ENCODE results near the gene DAPK1. TPM values are rescaled to one million over a fixed set of nuclear protein-coding genes. Genes with fewer than 3 reads are reported as not detected.
A peak's percentile ranks its signal among the peaks of the same experiment; 100 is the strongest.

DAPK1 gene
- polyA plus RNA-seq, 1 of the 3 experiments (the other 2 are of a cell fraction) = 0.61 TPM

DNA sequence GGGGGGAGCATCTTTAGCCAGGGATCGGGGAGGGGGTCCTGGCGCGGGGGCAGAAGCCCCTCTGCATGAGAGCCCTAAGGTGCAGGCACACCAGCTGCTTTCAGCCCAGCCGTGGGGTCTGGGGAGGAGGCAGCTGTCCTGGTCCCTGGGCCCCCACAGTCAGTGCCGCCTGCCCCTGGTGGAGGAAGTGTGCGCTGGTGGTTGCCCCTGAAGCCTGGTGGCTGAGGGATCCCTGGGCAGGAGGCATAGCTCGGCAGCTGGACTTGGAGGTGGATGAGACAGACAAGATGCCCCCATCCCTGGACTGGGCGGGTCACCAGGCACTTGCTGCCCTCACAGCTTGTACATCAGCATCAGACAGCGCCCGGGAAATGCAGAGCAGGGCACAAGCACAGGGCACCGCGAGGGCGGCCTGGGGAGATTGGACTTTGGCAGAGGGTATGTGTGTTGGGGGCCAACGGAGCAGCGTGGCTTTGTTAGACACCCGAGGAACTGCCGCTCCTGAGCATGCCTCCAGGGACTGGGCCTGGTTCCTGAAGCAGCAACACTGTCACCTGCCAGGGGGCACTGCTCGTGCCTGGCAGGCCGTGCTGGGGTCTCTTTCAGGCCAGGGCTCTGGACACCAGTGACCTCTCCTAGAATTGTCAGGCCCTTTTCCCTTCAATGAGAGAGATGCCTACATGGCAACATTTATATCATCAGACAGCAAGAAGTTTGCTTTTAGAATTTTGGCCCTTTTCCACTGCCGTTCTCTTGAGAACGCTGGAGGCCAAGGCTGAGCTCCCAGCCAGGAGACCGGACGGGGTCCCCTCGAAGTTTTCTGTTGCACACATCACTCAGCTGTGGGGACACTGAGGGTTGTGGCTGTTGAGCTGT is 186.3 kb downstream of the DAPK1 start (continued):
- TF ChIP-seq, protein P1, sequence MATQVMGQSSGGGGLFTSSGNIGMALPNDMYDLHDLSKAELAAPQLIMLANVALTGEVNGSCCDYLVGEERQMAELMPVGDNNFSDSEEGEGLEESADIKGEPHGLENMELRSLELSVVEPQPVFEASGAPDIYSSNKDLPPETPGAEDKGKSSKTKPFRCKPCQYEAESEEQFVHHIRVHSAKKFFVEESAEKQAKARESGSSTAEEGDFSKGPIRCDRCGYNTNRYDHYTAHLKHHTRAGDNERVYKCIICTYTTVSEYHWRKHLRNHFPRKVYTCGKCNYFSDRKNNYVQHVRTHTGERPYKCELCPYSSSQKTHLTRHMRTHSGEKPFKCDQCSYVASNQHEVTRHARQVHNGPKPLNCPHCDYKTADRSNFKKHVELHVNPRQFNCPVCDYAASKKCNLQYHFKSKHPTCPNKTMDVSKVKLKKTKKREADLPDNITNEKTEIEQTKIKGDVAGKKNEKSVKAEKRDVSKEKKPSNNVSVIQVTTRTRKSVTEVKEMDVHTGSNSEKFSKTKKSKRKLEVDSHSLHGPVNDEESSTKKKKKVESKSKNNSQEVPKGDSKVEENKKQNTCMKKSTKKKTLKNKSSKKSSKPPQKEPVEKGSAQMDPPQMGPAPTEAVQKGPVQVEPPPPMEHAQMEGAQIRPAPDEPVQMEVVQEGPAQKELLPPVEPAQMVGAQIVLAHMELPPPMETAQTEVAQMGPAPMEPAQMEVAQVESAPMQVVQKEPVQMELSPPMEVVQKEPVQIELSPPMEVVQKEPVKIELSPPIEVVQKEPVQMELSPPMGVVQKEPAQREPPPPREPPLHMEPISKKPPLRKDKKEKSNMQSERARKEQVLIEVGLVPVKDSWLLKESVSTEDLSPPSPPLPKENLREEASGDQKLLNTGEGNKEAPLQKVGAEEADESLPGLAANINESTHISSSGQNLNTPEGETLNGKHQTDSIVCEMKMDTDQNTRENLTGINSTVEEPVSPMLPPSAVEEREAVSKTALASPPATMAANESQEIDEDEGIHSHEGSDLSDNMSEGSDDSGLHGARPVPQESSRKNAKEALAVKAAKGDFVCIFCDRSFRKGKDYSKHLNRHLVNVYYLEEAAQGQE (IDR thresholded peaks at IDR 0.05; ENCODE audit: low read depth, low read length) = no peak
- TF ChIP-seq MXI1 (IDR thresholded peaks at IDR 0.05; ENCODE audit: low read depth, low read length) (no peak), POLR2AphosphoS5 (IDR thresholded peaks at IDR 0.05; ENCODE audit: low read depth, low read length) (no peak)
- TF ChIP-seq, protein P2, sequence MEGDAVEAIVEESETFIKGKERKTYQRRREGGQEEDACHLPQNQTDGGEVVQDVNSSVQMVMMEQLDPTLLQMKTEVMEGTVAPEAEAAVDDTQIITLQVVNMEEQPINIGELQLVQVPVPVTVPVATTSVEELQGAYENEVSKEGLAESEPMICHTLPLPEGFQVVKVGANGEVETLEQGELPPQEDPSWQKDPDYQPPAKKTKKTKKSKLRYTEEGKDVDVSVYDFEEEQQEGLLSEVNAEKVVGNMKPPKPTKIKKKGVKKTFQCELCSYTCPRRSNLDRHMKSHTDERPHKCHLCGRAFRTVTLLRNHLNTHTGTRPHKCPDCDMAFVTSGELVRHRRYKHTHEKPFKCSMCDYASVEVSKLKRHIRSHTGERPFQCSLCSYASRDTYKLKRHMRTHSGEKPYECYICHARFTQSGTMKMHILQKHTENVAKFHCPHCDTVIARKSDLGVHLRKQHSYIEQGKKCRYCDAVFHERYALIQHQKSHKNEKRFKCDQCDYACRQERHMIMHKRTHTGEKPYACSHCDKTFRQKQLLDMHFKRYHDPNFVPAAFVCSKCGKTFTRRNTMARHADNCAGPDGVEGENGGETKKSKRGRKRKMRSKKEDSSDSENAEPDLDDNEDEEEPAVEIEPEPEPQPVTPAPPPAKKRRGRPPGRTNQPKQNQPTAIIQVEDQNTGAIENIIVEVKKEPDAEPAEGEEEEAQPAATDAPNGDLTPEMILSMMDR (IDR thresholded peaks at IDR 0.05) = no peak

DNA sequence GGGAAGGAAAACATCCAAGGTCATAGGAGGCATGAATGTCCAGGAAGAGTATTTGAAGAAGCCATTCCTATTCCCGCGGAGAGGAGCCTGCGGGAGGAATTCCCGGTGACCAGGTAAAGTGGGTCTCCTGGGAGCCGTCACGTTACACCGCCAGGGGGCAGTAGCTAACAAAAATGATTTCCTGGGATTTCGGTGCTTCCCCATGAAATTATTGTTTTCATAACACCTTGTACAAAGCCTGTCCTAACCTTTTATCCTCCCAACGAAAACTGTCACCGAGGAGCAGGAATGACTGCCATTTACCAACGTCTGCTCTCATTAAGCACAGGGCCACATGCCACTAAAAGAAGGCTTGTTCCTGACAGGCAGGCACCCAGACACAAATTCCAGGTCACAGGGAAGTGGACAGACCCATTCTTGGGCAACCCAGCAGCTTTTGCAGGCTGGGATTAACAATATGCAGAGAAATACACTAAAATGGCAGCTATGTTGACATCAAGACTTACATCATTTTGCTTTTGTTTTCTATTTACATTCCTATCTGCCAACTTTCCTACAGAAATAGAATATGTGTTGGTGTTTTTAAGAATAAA is 187.1 kb downstream of the DAPK1 start:
- no peak overlapping the region for H3K4me3 ChIP-seq (ENCODE audit: low read depth in 2 of 2, low read length in 1 of 2)
- H3F3A ChIP-seq (replicated peaks; ENCODE audit: insufficient read depth) = no peaks in the 10 kb centered on the region
- TF ChIP-seq FOXJ3 (CRISPR knock-in tag; IDR thresholded peaks at IDR 0.05) (no peak), SMC3 (IDR thresholded peaks at IDR 0.05; ENCODE audit: low read depth, low read length) (peak; percentile 76), FOXM1 (IDR thresholded peaks at IDR 0.05; ENCODE audit: low read depth) (no peak), RAD21 (IDR thresholded peaks at IDR 0.05; ENCODE audit: low read length) (peak; percentile 74), CHD2 (IDR thresholded peaks at IDR 0.05; ENCODE audit: low read length, partially characterized antibody) (no peak), NRF1 (IDR thresholded peaks at IDR 0.05; ENCODE audit: low read depth, low read length) (no peak), EZH2phosphoT487 (IDR thresholded peaks at IDR 0.05; ENCODE audit: borderline replicate concordance, low read depth) (no peak), EP300 (IDR thresholded peaks at IDR 0.05; ENCODE audit: borderline replicate concordance in 1 of 2, low read depth in 1 of 2, low read length in 1 of 2) (no peak), TCF12 (IDR thresholded peaks at IDR 0.05) (no peak), RFX5 (IDR thresholded peaks at IDR 0.05; ENCODE audit: low read length) (no peak)
- TF ChIP-seq, protein P2 (IDR thresholded peaks at IDR 0.05) = peak; percentile 82
- TF ChIP-seq, protein P3, sequence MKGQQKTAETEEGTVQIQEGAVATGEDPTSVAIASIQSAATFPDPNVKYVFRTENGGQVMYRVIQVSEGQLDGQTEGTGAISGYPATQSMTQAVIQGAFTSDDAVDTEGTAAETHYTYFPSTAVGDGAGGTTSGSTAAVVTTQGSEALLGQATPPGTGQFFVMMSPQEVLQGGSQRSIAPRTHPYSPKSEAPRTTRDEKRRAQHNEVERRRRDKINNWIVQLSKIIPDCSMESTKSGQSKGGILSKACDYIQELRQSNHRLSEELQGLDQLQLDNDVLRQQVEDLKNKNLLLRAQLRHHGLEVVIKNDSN (IDR thresholded peaks at IDR 0.05; ENCODE audit: borderline replicate concordance, low read depth) = no peak
- no peaks in the 10 kb centered on the region for H3K36me3 ChIP-seq (replicated peaks in 1 of 2; ENCODE audit: control insufficient read depth in 1 of 2, insufficient read depth in 2 of 2, low read length in 1 of 2)
- no peak overlapping the region for H2AFZ ChIP-seq (ENCODE audit: low read depth)
- 21% methylated on average over 8 of the region's 11 CpGs for WGBS (ENCODE audit: low lambda C conversion rate)
- ChIA-PET CTCF (interaction anchor here (0.6 to 3.3 kb wide), 22 partner anchors 10 to 357 kb away, joined by 3 to 44 read pairs (median 4); partner anchors contain the start of gene CTSL), POLR2A (no interaction called here)
- H4K20me1 ChIP-seq (ENCODE audit: insufficient read depth) = no peaks in the 10 kb centered on the region
- no peaks in the 10 kb centered on the region for H3K79me2 ChIP-seq (ENCODE audit: insufficient read depth)
- H3K4me1 ChIP-seq (ENCODE audit: control insufficient read depth in 1 of 2, insufficient read depth in 2 of 2, low read depth in 1 of 2, low read length in 1 of 2) = no peaks in the 10 kb centered on the region
- no peak overlapping the region for H3K9ac ChIP-seq
- H3K9me2 ChIP-seq = no peaks in the 10 kb centered on the region
- H3K4me2 ChIP-seq = no peak overlapping the region
- H3K27me3 ChIP-seq (ENCODE audit: insufficient read depth) = no peaks in the 10 kb centered on the region
- no peaks in the 10 kb centered on the region for H3K9me3 ChIP-seq
- no peak overlapping the region for H3K27ac ChIP-seq (ENCODE audit: low read depth in 2 of 2, low read length in 1 of 2)
- peak; percentile 77 for DNase-seq

All from SK-N-SH (cell line).